K562 (cell line): ENCODE results near the gene AMIGO1. TPM values are rescaled to one million over a fixed set of nuclear protein-coding genes. Genes with fewer than 3 reads are reported as not detected.
A peak's percentile ranks its signal among the peaks of the same experiment; 100 is the strongest.

Experiments used
- ATAC-seq: fragments of 200-7000 bp; cut with Tn5 transposase; 3 replicates; pipeline ENCODE4 v1.9.1; 2020; ENCODE audit warnings: moderate library complexity
- BruUV-seq: library from RNA; stranded (reverse); fragments of 400-500 nt; replicated peaks from 2 replicates; lab custom pipeline; 2021; lab: Mats Ljungman, UMichigan
- CTCF ChIA-PET: fragments of 300-600 bp; formaldehyde crosslinking; extraction: SDS; loops from one replicate; lab custom pipeline; 2021; ENCODE audit warnings: low intra/inter-chr PET ratio; lab: Yijun Ruan, JAX
- POLR2A ChIA-PET: fragments of 300-600, 350-650 bp; sonication (Branson Sonifier 250); formaldehyde crosslinking; extraction: SDS; loops from one replicate; lab custom pipeline; 2021; ENCODE audit warnings: antibody characterized with exemption, inconsistent platforms; lab: Yijun Ruan, JAX
- DNase-seq, 4 experiments: peaks; one replicate each; pipeline versions ENCODE4 v3.0.0 to v3.0.0-alpha.2; 2011 to 2018; ENCODE audit warnings: low spot score in 3 of 4, mixed read lengths in 3 of 4; ENCODE audit errors: extremely low read depth in 1 of 4
- FAIRE-seq: peaks from 2 replicates; lab custom pipeline; 2011; peaks lifted over from hg19 to GRCh38; lab: Jason Lieb, UNC
- H2AFZ ChIP-seq: 2 replicates; pipeline ENCODE4 v1.6.0; 2011; ENCODE audit warnings: low read depth, low read length, control low read depth, inconsistent platforms
- H3K27ac ChIP-seq: fragments of 200-600 bp; 3 replicates; pipeline ENCODE4 v1.8.0; 2011; ENCODE audit warnings: low read depth, mild to moderate bottlenecking, control low read depth, inconsistent platforms, low read length, moderate library complexity, mixed read lengths; ENCODE audit errors: extremely low read depth
- H3K27me3 ChIP-seq, 2 experiments: fragments of 300-600 bp in 1 of 2; 2 replicates in 1 of 2; 3 replicates in 1 of 2; pipeline versions ENCODE4 v1.6.0 to v1.8.0; 2011; ENCODE audit warnings: inconsistent platforms in 2 of 2, low read length in 2 of 2, mild to moderate bottlenecking in 1 of 2, mixed read lengths in 1 of 2, moderate library complexity in 1 of 2; ENCODE audit not compliant: control insufficient read depth in 2 of 2, insufficient read depth in 2 of 2
- H3K36me3 ChIP-seq: fragments of 300-600 bp; 3 replicates; pipeline ENCODE4 v1.8.0; 2011; ENCODE audit warnings: mild to moderate bottlenecking, low read length, inconsistent platforms; ENCODE audit not compliant: control insufficient read depth, insufficient read depth
- H3K4me1 ChIP-seq, 2 experiments: fragments of 200-600 bp in 1 of 2; replicated peaks in 1 of 2; 2 replicates in 1 of 2; 3 replicates in 1 of 2; pipeline versions ENCODE4 v1.5.1 to v1.8.0; 2011; ENCODE audit warnings: inconsistent platforms in 2 of 2, low read length in 2 of 2, mild to moderate bottlenecking in 1 of 2, mixed read lengths in 1 of 2, moderate library complexity in 1 of 2; ENCODE audit not compliant: control insufficient read depth in 2 of 2, insufficient read depth in 2 of 2
- H3K4me2 ChIP-seq: 2 replicates; pipeline ENCODE4 v1.6.1; 2011; ENCODE audit warnings: low read length, control low read depth, inconsistent platforms, mixed read lengths; ENCODE audit not compliant: insufficient read depth
- H3K4me3 ChIP-seq: fragments of 200-600 bp; sonication (generic), shearing (Covaris generic); 2 replicates; pipeline ENCODE4 v1.5.1; 2016; ENCODE audit warnings: control low read depth, inconsistent platforms
- H3K79me2 ChIP-seq: fragments of 200-600 bp; 3 replicates; pipeline ENCODE4 v1.8.0; 2011; ENCODE audit warnings: low read length, inconsistent platforms; ENCODE audit not compliant: control insufficient read depth, insufficient read depth
- H3K9ac ChIP-seq, 2 experiments: 2 replicates each; pipeline versions ENCODE4 v1.6.0 to v1.6.1; 2011; ENCODE audit warnings: low read depth in 2 of 2, low read length in 2 of 2, control low read depth in 1 of 2, inconsistent platforms in 1 of 2, mild to moderate bottlenecking in 1 of 2, mixed read lengths in 1 of 2; ENCODE audit not compliant: insufficient read depth in 1 of 2
- H3K9me1 ChIP-seq: one replicate; pipeline ENCODE4 v1.6.0; 2011; ENCODE audit warnings: inconsistent platforms, mild to moderate bottlenecking, low read length, moderate library complexity; ENCODE audit not compliant: control insufficient read depth, insufficient read depth
- H3K9me3 ChIP-seq: replicated peaks from 2 replicates; pipeline ENCODE4 v1.5.1; 2011; ENCODE audit warnings: low read depth, low read length, inconsistent platforms; ENCODE audit not compliant: control insufficient read depth, insufficient read depth
- H4K20me1 ChIP-seq: replicated peaks from 2 replicates; pipeline ENCODE4 v1.6.1; 2011; ENCODE audit warnings: low read length, inconsistent platforms, mixed read lengths; ENCODE audit not compliant: control insufficient read depth, insufficient read depth
- CBFA2T3 ChIP-seq: fragments of 450-650 bp; IDR thresholded peaks from 2 replicates; pipeline ENCODE4 v1.6.1; 2017
- EGR1 ChIP-seq: fragments of 450-650 bp; conservative IDR thresholded peaks from 2 replicates; pipeline ENCODE4 v1.6.1; 2017; ENCODE audit warnings: mild to moderate bottlenecking
- ETV5 ChIP-seq: sonication (generic); formaldehyde crosslinking; IDR thresholded peaks from 2 replicates; pipeline ENCODE4 v1.4.0; 2020; ENCODE audit warnings: low read depth, mild to moderate bottlenecking, missing genetic modification reagents
- MEIS2 ChIP-seq: fragments of 450-650 bp; IDR thresholded peaks from 2 replicates; pipeline ENCODE4 v1.6.1; 2014; ENCODE audit warnings: mild to moderate bottlenecking; ENCODE audit not compliant: partially characterized antibody
- TAF1 ChIP-seq: IDR thresholded peaks from 2 replicates; pipeline ENCODE4 v1.6.1; 2011; ENCODE audit warnings: mild to moderate bottlenecking, low read length, moderate library complexity; ENCODE audit not compliant: insufficient read depth, control insufficient read depth, severe bottlenecking; ENCODE audit errors: extremely low read depth
- YBX1 ChIP-seq: fragments of 450-650 bp; IDR thresholded peaks from 2 replicates; pipeline ENCODE4 v1.7.1; 2016; ENCODE audit warnings: mild to moderate bottlenecking
- ZNF766 ChIP-seq: fragments of 200-800 bp; sonication (Bioruptor generic); conservative IDR thresholded peaks from 2 replicates; pipeline ENCODE4 v1.6.1; 2016; ENCODE audit warnings: missing genetic modification characterization, missing compliant biosample characterization
- WGBS: fragments of 100-300 bp; shearing (Covaris generic); methylation state at CpG from one replicate; pipeline ENCODE4 v1.1.6; 2016; ENCODE audit warnings: low coverage, mixed read lengths; ENCODE audit not compliant: insufficient coverage; ENCODE audit errors: missing lambda C conversion rate; 5-methylcytosine and 5-hydroxymethylcytosine counted together
- in situ Hi-C: fragments of 300-500 bp; cut with MboI; formaldehyde crosslinking; loops from 4 replicates; pipeline ENCODE4 v1.15.0; 2018; ENCODE audit warnings: inconsistent platforms, mixed read lengths
- intact Hi-C: fragments of 100-400 bp; cut with micrococcal nuclease; formaldehyde crosslinking; loops from 2 replicates; pipeline ENCODE4 v1.14.2; 2022
- polyA plus RNA-seq, 8 experiments: library from polyadenylated mRNA; depleted of rRNA in 4 of 8; stranded (reverse) in 5 of 8; unstranded in 3 of 8; fragments of >200 nt; fragmentation: Nextera tagmentation in 2 of 8; fragmentation: Illumina TruSeq in 1 of 8; extraction: Ambion mirVana in 2 of 8; extraction: Trizol in 1 of 8; gene quantifications; 2 replicates each; pipeline versions ENCODE4 v1.2.1 to v1.2.3, GENCODE V29; 2011 to 2014; ENCODE audit warnings: inconsistent platforms in 1 of 8, missing spikeins in 1 of 8
- total RNA-seq, 7 experiments: library from RNA; depleted of rRNA in 6 of 7; stranded (reverse); fragments of >200 nt in 6 of 7; fragmentation: Illumina TruSeq in 2 of 7; extraction: Trizol in 2 of 7; gene quantifications; 2 replicates each; pipeline versions ENCODE4 v1.2.1 to v1.2.3, GENCODE V29; 2011 to 2021; ENCODE audit warnings: low replicate concordance in 1 of 7
- TF ChIP-seq, protein P1 (sequence below): fragments of 450-650 bp; IDR thresholded peaks from 2 replicates; pipeline ENCODE4 v1.6.1; 2016
- TF ChIP-seq, protein P2 (sequence below): sonication (generic); formaldehyde crosslinking; IDR thresholded peaks from 2 replicates; pipeline ENCODE4 v1.8.1; 2023; ENCODE audit warnings: mild to moderate bottlenecking, missing genetic modification reagents

The AMIGO1 gene
- total and polyA plus RNA-seq, 9 of the 15 experiments (the other 6 are each of a cell fraction or from before 2014, with no cell fraction given), result 0.24 to 1.0 (median 0.54) TPM

DNA sequence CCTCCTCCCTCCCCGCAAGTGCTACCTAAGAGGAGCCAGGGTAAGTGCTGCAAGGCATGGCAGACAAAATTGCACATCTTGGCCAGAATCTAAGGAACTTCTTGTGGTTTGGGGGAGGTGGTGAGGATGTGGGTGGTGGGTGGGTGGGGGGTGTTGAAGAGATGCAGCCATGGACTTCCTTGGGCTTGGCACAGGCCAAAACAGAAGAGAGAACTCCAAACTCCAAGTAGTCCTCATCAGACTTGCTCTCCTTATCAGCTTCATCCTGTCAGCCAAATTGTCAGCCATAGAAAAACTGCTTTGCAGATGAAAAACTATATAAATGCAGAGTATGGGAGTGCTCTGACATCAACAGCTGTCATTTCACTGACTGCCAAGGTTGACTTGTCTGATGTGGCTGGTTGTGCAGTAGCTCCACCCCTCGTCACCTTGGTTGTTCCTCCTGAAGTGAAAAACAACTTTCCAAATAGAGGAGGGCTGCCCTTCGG lies 7.1 kb downstream of the AMIGO1 start:
- no peak for TF ChIP-seq ETV5 (CRISPR knock-in tag)
- TF ChIP-seq, protein P1, sequence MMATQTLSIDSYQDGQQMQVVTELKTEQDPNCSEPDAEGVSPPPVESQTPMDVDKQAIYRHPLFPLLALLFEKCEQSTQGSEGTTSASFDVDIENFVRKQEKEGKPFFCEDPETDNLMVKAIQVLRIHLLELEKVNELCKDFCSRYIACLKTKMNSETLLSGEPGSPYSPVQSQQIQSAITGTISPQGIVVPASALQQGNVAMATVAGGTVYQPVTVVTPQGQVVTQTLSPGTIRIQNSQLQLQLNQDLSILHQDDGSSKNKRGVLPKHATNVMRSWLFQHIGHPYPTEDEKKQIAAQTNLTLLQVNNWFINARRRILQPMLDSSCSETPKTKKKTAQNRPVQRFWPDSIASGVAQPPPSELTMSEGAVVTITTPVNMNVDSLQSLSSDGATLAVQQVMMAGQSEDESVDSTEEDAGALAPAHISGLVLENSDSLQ, result peak; percentile 76
- no peak for TF ChIP-seq YBX1
- no peak for TF ChIP-seq CBFA2T3
- peak; percentile 76 for TF ChIP-seq MEIS2
- TF ChIP-seq, protein P2, sequence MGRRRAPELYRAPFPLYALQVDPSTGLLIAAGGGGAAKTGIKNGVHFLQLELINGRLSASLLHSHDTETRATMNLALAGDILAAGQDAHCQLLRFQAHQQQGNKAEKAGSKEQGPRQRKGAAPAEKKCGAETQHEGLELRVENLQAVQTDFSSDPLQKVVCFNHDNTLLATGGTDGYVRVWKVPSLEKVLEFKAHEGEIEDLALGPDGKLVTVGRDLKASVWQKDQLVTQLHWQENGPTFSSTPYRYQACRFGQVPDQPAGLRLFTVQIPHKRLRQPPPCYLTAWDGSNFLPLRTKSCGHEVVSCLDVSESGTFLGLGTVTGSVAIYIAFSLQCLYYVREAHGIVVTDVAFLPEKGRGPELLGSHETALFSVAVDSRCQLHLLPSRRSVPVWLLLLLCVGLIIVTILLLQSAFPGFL (CRISPR knock-in tag), result no peak
- TF ChIP-seq TAF1, result no peak
- TF ChIP-seq ZNF766, result 0 out of 2 replicates have a peak, but pooled peaks have one; percentile 46
- TF ChIP-seq EGR1, result 0 out of 2 replicates have a peak, but pooled peaks have one; percentile 5
- ATAC-seq, result peak; percentile 39
- Histone ChIP-seq H3K4me1 (peaks cover 12 to 31% of the 10 kb centered on the region in 2 experiments), H3K27ac (no peak overlapping the region), H3K4me3 (no peak overlapping the region), H3K9ac (no peak overlapping the region), H3K4me2 (no peak overlapping the region), H3K79me2 (no peaks in the 10 kb centered on the region), H3K27me3 (peaks cover 1 to 10% of the 10 kb centered on the region in 2 experiments; a peak in 4 of 5 replicates), H3K36me3 (peaks cover 9% of the 10 kb centered on the region; the same call in 1 of the 3 replicates), H3K9me1 (no peaks in the 10 kb centered on the region), H4K20me1 (0 out of 2 replicates have a peak, but pooled peaks cover 2% of the 10 kb centered on the region), H3K9me3 (no peaks in the 10 kb centered on the region), H2AFZ (no peak overlapping the region)
- FAIRE-seq, result peak; percentile 78
- intact Hi-C loops (no loop called here), in situ Hi-C loops (no loop called here)
- ChIA-PET POLR2A (interaction anchor here (0.6 to 3.1 kb wide), 13 partner anchors 9 to 783 kb away, joined by 3 to 17 read pairs (median 3); partner anchors contain the start of genes CYB561D1 and GNAI3), CTCF (interaction anchor here (0.6 to 6.4 kb wide), 2 partner anchors 29 to 343 kb away, joined by 3 to 84 read pairs; no protein-coding TSS in a partner anchor)
- BruUV-seq, result no TSS peak
- WGBS, result 45% methylated on average over 3 of the region's 3 CpGs
- peak in 2 of 4 experiments; percentile 45 to 61 for DNase-seq
